CD4-positive, alpha-beta T cell treated with Interleukin-2 at 100 ng/mL for 4 hours (primary cell): ENCODE measurements around the gene RERE.
A peak's percentile ranks its signal among the peaks of the same experiment; 100 is the strongest.
"Not testable (repeated sequence)": the region's sequence is repeated elsewhere in the genome, so short reads cannot be mapped to it uniquely, and the experiment has no call there.

Experiments used
- DNase-seq: peaks from one replicate; pipeline ENCODE4 v3.0.0-alpha.2; 2020; ENCODE audit warnings: low spot score

Gene RERE

GRCh38 chr1:8841395-8841794 lies 24.0 kb upstream of the RERE start:
- DNase-seq = no peak

- no peak for DNase-seq
Observed at GRCh38 chr1:8839990-8840389, 22.6 kb upstream of the RERE start.

GRCh38 chr1:8835941-8836643 lies 18.7 kb upstream of the RERE start:
- no peak for DNase-seq

GRCh38 chr1:8831340-8831739 lies 13.9 kb upstream of the RERE start:
- DNase-seq = no peak

- DNase-seq = not testable (repeated sequence)
Observed at GRCh38 chr1:8830732-8831131, 13.3 kb upstream of the RERE start.

GRCh38 chr1:8825985-8826481 lies 8.6 kb upstream of the RERE start:
- no peak for DNase-seq

- no peak for DNase-seq
Observed at GRCh38 chr1:8823295-8823664, 5.8 kb upstream of the RERE start.

GRCh38 chr1:8822373-8823294 lies 5.2 kb upstream of the RERE start:
- DNase-seq = no peak

GRCh38 chr1:8821084-8821483 lies 3.6 kb upstream of the RERE start:
- no peak for DNase-seq

- DNase-seq = not testable (repeated sequence)
Observed at GRCh38 chr1:8818789-8819188, 1.3 kb upstream of the RERE start.

GRCh38 chr1:8818325-8818775 lies 910 bp upstream of the RERE start:
- peak; percentile 45 for DNase-seq

- peak; percentile 5 for DNase-seq
Observed at GRCh38 chr1:8816831-8817411, 519 bp downstream of the RERE start.

GRCh38 chr1:8816264-8816663 lies 1.2 kb downstream of the RERE start:
- no peak for DNase-seq

GRCh38 chr1:8815582-8816151 lies 1.8 kb downstream of the RERE start:
- no peak for DNase-seq

- no peak for DNase-seq
Observed at GRCh38 chr1:8814865-8815264, 2.6 kb downstream of the RERE start.

GRCh38 chr1:8813991-8814390 lies 3.4 kb downstream of the RERE start:
- DNase-seq = no peak

GRCh38 chr1:8813016-8813763 lies 4.2 kb downstream of the RERE start:
- DNase-seq = no peak

- DNase-seq = no peak
Observed at GRCh38 chr1:8812081-8812480, 5.4 kb downstream of the RERE start.

GRCh38 chr1:8810987-8811386 lies 6.5 kb downstream of the RERE start:
- no peak for DNase-seq

GRCh38 chr1:8809342-8809736 lies 8.1 kb downstream of the RERE start:
- DNase-seq = no peak

- DNase-seq = no peak
Observed at GRCh38 chr1:8807004-8807403, 10.4 kb downstream of the RERE start.

- DNase-seq = no peak
Observed at GRCh38 chr1:8800416-8800815, 17.0 kb downstream of the RERE start.
